HepG2 (cell line): ENCODE measurements around the gene PATZ1. TPM values are rescaled to one million over a fixed set of nuclear protein-coding genes. Genes with fewer than 3 reads are reported as not detected.

Experiments used
- ATAC-seq: fragments of 200-7000 bp; cut with Tn5 transposase; 3 replicates; pipeline ENCODE4 v1.9.1; 2020; ENCODE audit warnings: mild to moderate bottlenecking, moderate library complexity
- BruUV-seq: library from RNA; stranded (reverse); fragments of 400-500 nt; replicated peaks from 2 replicates; lab custom pipeline; 2021; lab: Mats Ljungman, UMichigan
- CTCF ChIA-PET: fragments of 300-600 bp; formaldehyde crosslinking; extraction: SDS; loops from one replicate; lab custom pipeline; 2021; ENCODE audit warnings: low total read pairs, inconsistent platforms, low intra/inter-chr PET ratio; lab: Yijun Ruan, JAX
- POLR2A ChIA-PET: fragments of 350-600 bp; sonication (Branson Sonifier 250); formaldehyde crosslinking; loops from one replicate; lab custom pipeline; 2020; ENCODE audit warnings: antibody characterized with exemption, inconsistent platforms; lab: Yijun Ruan, JAX
- DNase-seq: peaks from one replicate; pipeline ENCODE4 v3.0.0-alpha.2; 2015; ENCODE audit warnings: low spot score
- FAIRE-seq: peaks from 3 replicates; lab custom pipeline; 2011; peaks lifted over from hg19 to GRCh38; lab: Jason Lieb, UNC
- H2AFZ ChIP-seq: one replicate; pipeline ENCODE4 v1.6.1; 2011; ENCODE audit warnings: low read length, inconsistent platforms
- H3K27ac ChIP-seq: fragments of 300-600 bp; 3 replicates; pipeline ENCODE4 v1.8.0; 2011; ENCODE audit warnings: mixed run types, mild to moderate bottlenecking, mixed read lengths, low read length, inconsistent platforms; ENCODE audit not compliant: insufficient read depth; ENCODE audit errors: extremely low read length
- H3K27me3 ChIP-seq, 2 experiments: fragments of 200-600 bp in 1 of 2; 2 replicates in 1 of 2; 3 replicates in 1 of 2; pipeline versions ENCODE4 v1.6.0 to v1.8.0; 2011; ENCODE audit warnings: low read length in 2 of 2, mild to moderate bottlenecking in 2 of 2, moderate library complexity in 2 of 2, inconsistent platforms in 1 of 2; ENCODE audit not compliant: insufficient read depth in 2 of 2, control insufficient read depth in 1 of 2
- H3K36me3 ChIP-seq, 2 experiments: fragments of 200-600 bp in 1 of 2; replicated peaks in 1 of 2; 2 replicates in 1 of 2; 3 replicates in 1 of 2; pipeline versions ENCODE4 v1.5.1 to v1.8.0; 2011; ENCODE audit warnings: low read length in 2 of 2, inconsistent platforms in 1 of 2; ENCODE audit not compliant: insufficient read depth in 2 of 2, control insufficient read depth in 1 of 2
- H3K4me1 ChIP-seq: 2 replicates; pipeline ENCODE4 v1.5.1; 2012; ENCODE audit warnings: low read length, inconsistent platforms; ENCODE audit not compliant: insufficient read depth
- H3K4me2 ChIP-seq: 2 replicates; pipeline ENCODE4 v1.6.0; 2011; ENCODE audit warnings: low read depth, low read length, inconsistent platforms
- H3K4me3 ChIP-seq, 3 experiments: fragments of 200-600 bp in 1 of 3; sonication (generic), shearing (Covaris generic) in 1 of 3; replicated peaks in 1 of 3; 2 replicates each; pipeline ENCODE4 v1.5.1; 2011 to 2016; ENCODE audit warnings: low read length in 3 of 3, inconsistent platforms in 2 of 3, low read depth in 2 of 3, mild to moderate bottlenecking in 2 of 3, control low read depth in 1 of 3, mixed read lengths in 1 of 3; ENCODE audit not compliant: insufficient read depth in 1 of 3
- H3K79me2 ChIP-seq: one replicate; pipeline ENCODE4 v1.6.1; 2011; ENCODE audit warnings: low read length, inconsistent platforms; ENCODE audit not compliant: insufficient read depth
- H3K9ac ChIP-seq: 2 replicates; pipeline ENCODE4 v1.6.0; 2011; ENCODE audit warnings: mild to moderate bottlenecking, low read depth, low read length, inconsistent platforms; ENCODE audit not compliant: insufficient read depth
- H3K9me3 ChIP-seq: 2 replicates; pipeline ENCODE4 v1.5.1; 2012; ENCODE audit warnings: mild to moderate bottlenecking, low read length
- H4K20me1 ChIP-seq: 2 replicates; pipeline ENCODE4 v1.6.0; 2011; ENCODE audit warnings: inconsistent platforms, mild to moderate bottlenecking, low read length, moderate library complexity; ENCODE audit not compliant: insufficient read depth
- ISX ChIP-seq: sonication (generic); formaldehyde crosslinking; conservative IDR thresholded peaks from 2 replicates; pipeline ENCODE4 v1.5.0; 2020; ENCODE audit warnings: missing genetic modification reagents
- MLX ChIP-seq: IDR thresholded peaks from 2 replicates; pipeline ENCODE4 v1.6.1; 2016
- PRMT3 ChIP-seq: sonication (generic); formaldehyde crosslinking; IDR thresholded peaks from 2 replicates; pipeline ENCODE4 v1.8.1; 2022; ENCODE audit warnings: low read depth, mild to moderate bottlenecking, moderate library complexity, missing genetic modification reagents, borderline replicate concordance
- RERE ChIP-seq: IDR thresholded peaks from 2 replicates; pipeline ENCODE4 v1.6.1; 2016; ENCODE audit warnings: low read depth, missing genetic modification reagents, missing compliant biosample characterization
- SP1 ChIP-seq, 2 experiments: fragments of 450-650 bp in 1 of 2; sonication (generic) in 1 of 2; formaldehyde crosslinking in 1 of 2; IDR thresholded peaks; 2 replicates each; pipeline versions ENCODE4 v1.4.0 to v1.6.1; 2016 to 2020; ENCODE audit warnings: missing genetic modification reagents in 1 of 2
- THAP8 ChIP-seq: sonication (generic); formaldehyde crosslinking; IDR thresholded peaks from 2 replicates; pipeline ENCODE4 v1.5.1; 2020; ENCODE audit warnings: missing genetic modification reagents, mild to moderate bottlenecking, borderline replicate concordance
- ZNF354B ChIP-seq: sonication (generic); formaldehyde crosslinking; IDR thresholded peaks from 2 replicates; pipeline ENCODE4 v1.8.0; 2022; ENCODE audit warnings: mild to moderate bottlenecking, missing genetic modification reagents
- ZNF451 ChIP-seq: sonication (generic); formaldehyde crosslinking; IDR thresholded peaks from 2 replicates; pipeline ENCODE4 v1.5.0; 2020; ENCODE audit warnings: mild to moderate bottlenecking, missing genetic modification reagents
- ZNF687 ChIP-seq: sonication (generic); formaldehyde crosslinking; IDR thresholded peaks from 2 replicates; pipeline ENCODE4 v1.5.1; 2020; ENCODE audit warnings: mild to moderate bottlenecking, missing genetic modification reagents, moderate library complexity
- ZNF883 ChIP-seq: sonication (generic); formaldehyde crosslinking; IDR thresholded peaks from 2 replicates; pipeline ENCODE4 v1.5.1; 2020; ENCODE audit warnings: mild to moderate bottlenecking, missing genetic modification reagents; ENCODE audit errors: not compliant biosample characterization
- WGBS: methylation state at CpG from one replicate; pipeline ENCODE4 v1.1.6; 2017; ENCODE audit warnings: low lambda C conversion rate; 5-methylcytosine and 5-hydroxymethylcytosine counted together
- in situ Hi-C: cut with HindIII; loops from 2 replicates; pipeline ENCODE4 v1.10.0; 2017; ENCODE audit warnings: low pct_unique_long_range_greater_than_20kb; ENCODE audit not compliant: extremely low pct_ligation_motif_present
- intact Hi-C: fragments of 100-400 bp; cut with micrococcal nuclease; formaldehyde crosslinking; loops from one replicate; pipeline ENCODE4 v1.10.0; 2022; ENCODE audit not compliant: unreplicated experiment
- polyA plus RNA-seq, 8 experiments: library from polyadenylated mRNA; depleted of rRNA in 3 of 8; stranded (reverse) in 7 of 8; unstranded in 1 of 8; fragments of >200 nt; fragmentation: Illumina TruSeq in 4 of 8; extraction: Trizol in 4 of 8; gene quantifications; 2 replicates each; pipeline versions ENCODE4 v1.2.1 to v1.2.3, GENCODE V29; 2011 to 2016; ENCODE audit warnings: low read depth in 4 of 8, missing spikeins in 1 of 8, mixed read lengths in 1 of 8; ENCODE audit not compliant: insufficient read depth in 1 of 8
- total RNA-seq, 5 experiments: library from RNA; depleted of rRNA; stranded (reverse); fragments of >200 nt; fragmentation: Illumina TruSeq; extraction: Trizol; gene quantifications; 2 replicates each; pipeline ENCODE4 v1.2.3, GENCODE V29; 2016; ENCODE audit warnings: low read depth in 1 of 5

Gene PATZ1
- total and polyA plus RNA-seq, 2 of the 13 experiments (the other 11 are each of a cell fraction or from before 2014, with no cell fraction given): 24.9 to 30.5 TPM

GRCh38 chr22:31290494-31291471 is 55.4 kb downstream of the PATZ1 start:
- intact Hi-C loops: no loop called here
- peak; percentile 95 for ATAC-seq
- in situ Hi-C loops: no loop called here
- H3K27ac ChIP-seq: no peak overlapping the region
- H3K4me3 ChIP-seq: peak overlapping the region; percentile 46 to 78 (median 51)
- 2% methylated on average over 11 of the region's 95 CpGs for WGBS
- no peak overlapping the region for H2AFZ ChIP-seq
- ChIA-PET POLR2A (interaction anchor here (0.6 to 3.0 kb wide), 14 partner anchors 8 to 371 kb away, joined by 3 to 21 read pairs (median 3); partner anchors contain the start of genes MORC2, PATZ1 and RNF185), CTCF (no interaction called here)
- H4K20me1 ChIP-seq: no peaks in the 10 kb centered on the region
- H3K79me2 ChIP-seq: no peaks in the 10 kb centered on the region
- peak overlapping the region; percentile 65 for H3K9ac ChIP-seq
- FAIRE-seq: peak; percentile 39
- peak overlapping the region; percentile 100 for H3K4me2 ChIP-seq
- no peaks in the 10 kb centered on the region for H3K9me3 ChIP-seq
- no TSS peak for BruUV-seq
- no peaks in the 10 kb centered on the region for H3K27me3 ChIP-seq
- H3K4me1 ChIP-seq: peaks cover 37% of the 10 kb centered on the region
- no peaks in the 10 kb centered on the region for H3K36me3 ChIP-seq
- peak; percentile 78 for DNase-seq
- TF ChIP-seq ZNF883: no peak
- no peak for TF ChIP-seq ZNF354B (CRISPR knock-in tag)
- TF ChIP-seq RERE (CRISPR knock-in tag): 0 out of 2 replicates have a peak, but pooled peaks have one; percentile 45
- TF ChIP-seq ZNF687 (CRISPR knock-in tag): peak; percentile 98
- TF ChIP-seq ZNF451: no peak
- TF ChIP-seq PRMT3: no peak
- peak; percentile 74 for TF ChIP-seq MLX
- no peak for TF ChIP-seq ISX (CRISPR knock-in tag)
- no peak for TF ChIP-seq THAP8 (CRISPR knock-in tag)
- no peak for TF ChIP-seq SP1 (IDR thresholded peaks at IDR 0.05)
- TF ChIP-seq SP1 (CRISPR knock-in tag; IDR thresholded peaks at IDR 0.05): peak; percentile 71
